Thyroid gland (tissue), 4 donors: Measurements from ENCODE around the gene NABP1.

Experiments used
- POLR2A ChIP-seq, 2 donors: fragments of 450-650 bp; IDR thresholded peaks; one replicate each; pipeline ENCODE4 v1.6.1; 2017; ENCODE audit warnings: antibody characterized with exemption in 2 of 2, mild to moderate bottlenecking in 2 of 2, moderate library complexity in 1 of 2
- TF ChIP-seq, protein P1 (sequence below), 6 experiments: fragments of 200-600 bp in 3 of 6; fragments of 450-650 bp in 3 of 6; sonication (generic) in 3 of 6; IDR thresholded peaks; one replicate each; pipeline ENCODE4 v1.5.1; 2016 to 2019; ENCODE audit warnings: antibody characterized with exemption in 6 of 6, mild to moderate bottlenecking in 2 of 6, inconsistent platforms in 1 of 6, moderate library complexity in 1 of 6

DNA sequence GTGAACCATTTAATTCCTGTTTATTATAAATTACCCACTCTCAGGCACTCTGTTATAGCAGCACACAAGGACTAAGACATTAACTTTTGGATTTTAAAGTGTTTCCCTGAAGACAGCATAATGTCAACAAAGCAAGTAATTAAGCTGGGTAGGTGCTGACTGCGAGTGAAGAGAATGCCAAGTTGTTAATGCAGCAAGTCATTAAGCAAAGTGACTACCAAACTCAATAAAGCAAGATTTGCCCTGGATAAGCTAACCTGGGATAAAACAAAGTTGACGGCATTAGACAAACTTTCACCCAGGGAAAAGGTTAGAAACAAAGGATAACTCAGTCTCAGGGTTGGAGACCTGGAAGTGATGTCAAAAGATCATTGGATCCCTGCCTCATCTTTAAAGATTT, 28.4 kb upstream of the NABP1 start:
- TF ChIP-seq, protein P1, sequence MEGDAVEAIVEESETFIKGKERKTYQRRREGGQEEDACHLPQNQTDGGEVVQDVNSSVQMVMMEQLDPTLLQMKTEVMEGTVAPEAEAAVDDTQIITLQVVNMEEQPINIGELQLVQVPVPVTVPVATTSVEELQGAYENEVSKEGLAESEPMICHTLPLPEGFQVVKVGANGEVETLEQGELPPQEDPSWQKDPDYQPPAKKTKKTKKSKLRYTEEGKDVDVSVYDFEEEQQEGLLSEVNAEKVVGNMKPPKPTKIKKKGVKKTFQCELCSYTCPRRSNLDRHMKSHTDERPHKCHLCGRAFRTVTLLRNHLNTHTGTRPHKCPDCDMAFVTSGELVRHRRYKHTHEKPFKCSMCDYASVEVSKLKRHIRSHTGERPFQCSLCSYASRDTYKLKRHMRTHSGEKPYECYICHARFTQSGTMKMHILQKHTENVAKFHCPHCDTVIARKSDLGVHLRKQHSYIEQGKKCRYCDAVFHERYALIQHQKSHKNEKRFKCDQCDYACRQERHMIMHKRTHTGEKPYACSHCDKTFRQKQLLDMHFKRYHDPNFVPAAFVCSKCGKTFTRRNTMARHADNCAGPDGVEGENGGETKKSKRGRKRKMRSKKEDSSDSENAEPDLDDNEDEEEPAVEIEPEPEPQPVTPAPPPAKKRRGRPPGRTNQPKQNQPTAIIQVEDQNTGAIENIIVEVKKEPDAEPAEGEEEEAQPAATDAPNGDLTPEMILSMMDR (IDR thresholded peaks at IDR 0.05) = no peak
- TF ChIP-seq POLR2A (IDR thresholded peaks at IDR 0.05) = no peak
